Coronary artery (tissue), 2 donors: ENCODE results near the gene KRT23.

Experiments
- DNase-seq: peaks from one replicate; pipeline ENCODE4 v3.0.0-alpha.2; 2017; ENCODE audit warnings: low spot score
- H3K27ac ChIP-seq, 2 donors: fragments of 200-600 bp; sonication (generic); one replicate each; pipeline ENCODE4 v1.5.1; 2016 to 2019
- H3K4me3 ChIP-seq: fragments of 200-600 bp; sonication (generic); 2 replicates; pipeline ENCODE4 v1.5.1; 2016; ENCODE audit warnings: mild to moderate bottlenecking, moderate library complexity
- CTCF ChIP-seq: fragments of 200-600 bp; sonication (generic); IDR thresholded peaks from one replicate; pipeline ENCODE4 v1.5.1; 2019; ENCODE audit warnings: antibody characterized with exemption

The KRT23 gene

GRCh38 chr17:40878044-40878443 is 59.4 kb downstream of the KRT23 start:
- Histone ChIP-seq H3K4me3 (no peak overlapping the region), H3K27ac (no peak overlapping the region)
- TF ChIP-seq CTCF: no peak
- no peak for DNase-seq

GRCh38 chr17:40873801-40874200 is 63.6 kb downstream of the KRT23 start:
- H3K4me3 ChIP-seq: no peak overlapping the region
- H3K27ac ChIP-seq: no peak overlapping the region
- no peak for TF ChIP-seq CTCF
- no peak for DNase-seq

- TF ChIP-seq CTCF: no peak
- no peak overlapping the region for H3K27ac ChIP-seq
- no peak for DNase-seq
- no peak overlapping the region for H3K4me3 ChIP-seq
Measured at GRCh38 chr17:40873255-40873654, 64.2 kb downstream of the KRT23 start.
